HL-60/S4 (cell line): ENCODE results near the gene RHOD.

Experiments
- in situ Hi-C: fragments of 300-500 bp; cut with MboI; formaldehyde crosslinking; loops from 2 replicates; pipeline ENCODE4 v1.14.3; 2022; ENCODE audit warnings: low sequenced_read_pairs

The RHOD gene

GRCh38 chr11:67058506-67058905 is 1.9 kb downstream of the RHOD start:
- in situ Hi-C loops: no loop called here

DNA sequence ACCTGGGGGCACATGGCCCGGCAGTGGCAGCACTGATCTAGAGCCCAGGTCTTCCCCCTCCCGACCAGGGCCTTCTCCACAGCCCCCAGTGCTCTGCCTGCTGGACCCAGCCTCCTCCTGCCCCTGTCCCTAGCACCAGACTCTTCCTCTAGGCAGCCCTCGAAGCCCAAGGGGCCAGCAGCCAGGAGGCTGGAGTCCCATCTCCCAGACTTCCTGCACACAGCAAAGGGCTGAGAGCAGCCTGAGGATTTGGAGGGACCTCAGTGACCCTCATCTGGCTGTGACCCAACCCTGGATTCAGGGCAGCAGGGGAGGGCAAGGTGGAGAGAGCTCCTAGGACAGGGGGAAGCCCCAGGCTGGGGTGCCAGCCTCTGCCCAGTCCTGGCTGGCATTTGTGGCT is 3.0 kb downstream of the RHOD start:
- in situ Hi-C loops: no loop called here

- in situ Hi-C loops: no loop called here
Measured at GRCh38 chr11:67060111-67060522, 3.5 kb downstream of the RHOD start.

DNA sequence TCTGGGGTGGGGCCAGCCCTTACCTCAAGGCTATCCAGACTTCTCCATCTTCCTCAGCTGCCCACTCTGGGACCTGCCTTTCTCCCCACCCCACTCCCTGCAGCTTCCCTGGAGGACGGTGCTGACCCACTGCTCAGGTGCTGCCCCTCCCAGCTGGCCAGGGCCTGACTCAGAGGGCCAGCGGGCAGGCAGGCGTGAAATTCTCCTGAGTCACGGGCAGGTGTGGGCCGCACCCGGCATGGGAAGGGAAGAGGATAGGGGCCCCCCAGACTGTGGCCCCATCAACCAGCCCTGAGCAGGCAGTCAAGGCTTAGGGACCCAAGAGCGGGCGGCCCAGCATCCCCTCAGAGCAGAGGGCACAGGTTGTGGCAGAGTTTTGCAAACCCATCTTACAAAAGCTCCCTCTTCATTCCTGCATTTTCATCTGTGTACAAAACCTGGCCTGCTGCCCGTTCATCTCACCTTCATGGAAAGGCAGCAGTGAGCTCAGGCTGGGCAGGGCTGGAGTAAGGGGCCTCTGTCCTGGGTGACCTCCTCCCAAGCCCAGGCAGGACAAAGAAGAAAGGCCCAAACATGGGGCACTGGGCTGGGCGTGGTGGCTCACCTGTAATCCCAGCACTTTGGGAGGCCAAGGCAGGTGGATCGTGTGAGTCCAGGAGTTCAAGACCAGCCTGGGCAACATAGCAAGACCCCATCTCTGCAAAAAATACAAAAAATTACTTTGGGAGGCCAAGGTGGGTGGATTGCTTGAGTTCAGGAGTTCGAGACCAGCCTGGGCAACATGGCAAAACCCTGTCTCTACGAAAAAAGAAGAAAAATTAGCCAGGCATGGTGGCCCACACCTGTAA is 6.1 kb downstream of the RHOD start:
- in situ Hi-C loops: no loop called here

DNA sequence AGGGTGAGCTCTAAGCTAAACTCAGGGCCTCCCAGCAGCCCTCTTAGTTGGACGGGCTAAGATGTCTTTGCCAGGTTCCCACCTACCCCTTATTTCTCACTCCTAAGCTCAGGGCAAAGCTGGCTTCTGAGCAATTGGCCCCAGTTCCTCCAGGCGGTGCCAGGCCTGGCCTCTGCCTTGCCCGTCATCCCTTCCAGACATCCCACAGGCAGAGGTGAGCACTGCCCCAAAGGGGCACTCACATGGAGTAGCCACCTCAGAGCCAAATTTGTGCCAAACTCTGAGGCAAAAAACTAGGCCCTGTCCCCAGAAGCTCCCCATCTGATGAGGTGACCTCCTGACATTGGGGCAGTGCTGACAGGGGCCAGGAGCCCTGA is 9.7 kb downstream of the RHOD start:
- in situ Hi-C loops: no loop called here

DNA sequence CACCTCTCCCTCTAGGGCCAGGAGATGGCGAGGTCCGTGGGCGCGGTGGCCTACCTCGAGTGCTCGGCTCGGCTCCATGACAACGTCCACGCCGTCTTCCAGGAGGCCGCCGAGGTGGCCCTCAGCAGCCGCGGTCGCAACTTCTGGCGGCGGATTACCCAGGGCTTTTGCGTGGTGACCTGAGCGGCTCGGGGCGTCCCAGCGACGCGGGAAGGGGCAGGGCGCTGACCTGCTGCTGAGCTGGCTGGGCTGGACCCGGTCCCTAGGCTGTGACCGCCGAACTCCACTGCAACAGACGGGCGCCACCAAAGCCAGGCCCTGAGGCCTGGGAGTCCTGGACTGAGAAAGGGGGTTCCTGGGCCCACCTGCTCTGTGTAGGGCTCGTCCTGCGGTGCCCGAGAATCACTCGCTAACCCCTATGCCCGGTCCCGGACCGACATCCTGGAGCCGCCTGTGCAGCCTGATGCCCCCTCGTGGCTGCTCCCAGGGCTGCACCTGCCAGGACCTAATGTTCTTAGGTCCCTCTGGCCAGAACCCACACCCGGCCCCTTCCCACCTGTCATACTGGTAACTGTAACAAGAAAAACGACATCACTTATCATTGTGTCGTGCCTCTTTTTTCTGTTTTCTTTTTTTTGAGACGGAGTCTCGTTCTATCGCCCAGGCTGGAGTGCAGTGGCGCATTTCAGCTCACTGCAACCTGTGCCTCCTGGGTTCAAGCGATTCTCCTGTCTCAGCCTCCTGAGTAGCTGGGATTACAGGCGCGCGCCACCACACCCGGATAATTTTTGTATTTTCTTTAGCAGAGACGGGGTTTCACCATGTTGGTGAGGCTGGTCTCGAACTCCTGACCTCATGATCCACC is 15.0 kb downstream of the RHOD start:
- in situ Hi-C loops: no loop called here

GRCh38 chr11:67072295-67072694 is 15.6 kb downstream of the RHOD start:
- in situ Hi-C loops: no loop called here

GRCh38 chr11:67073908-67074307 is 17.3 kb downstream of the RHOD start:
- in situ Hi-C loops: no loop called here

DNA sequence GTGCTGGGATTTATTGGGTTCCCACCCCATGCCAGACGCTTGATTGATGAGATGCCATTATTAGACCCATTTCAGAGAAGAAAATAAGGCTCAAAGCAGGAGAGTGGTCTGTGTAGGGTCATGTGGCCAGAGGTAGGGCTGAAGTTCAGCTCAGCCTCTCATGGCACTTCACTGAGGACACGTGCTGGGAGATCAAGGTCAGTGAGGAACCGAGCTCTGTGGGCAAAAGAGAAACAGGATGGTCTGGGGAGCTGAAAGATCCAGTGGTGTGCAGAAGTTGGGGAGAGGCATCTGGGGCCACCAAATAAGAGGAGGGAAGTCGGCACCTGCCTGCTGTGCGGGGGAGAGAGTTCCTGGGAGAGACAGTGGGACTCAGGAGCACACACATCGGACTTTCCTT is 19.6 kb downstream of the RHOD start:
- in situ Hi-C loops: no loop called here

DNA sequence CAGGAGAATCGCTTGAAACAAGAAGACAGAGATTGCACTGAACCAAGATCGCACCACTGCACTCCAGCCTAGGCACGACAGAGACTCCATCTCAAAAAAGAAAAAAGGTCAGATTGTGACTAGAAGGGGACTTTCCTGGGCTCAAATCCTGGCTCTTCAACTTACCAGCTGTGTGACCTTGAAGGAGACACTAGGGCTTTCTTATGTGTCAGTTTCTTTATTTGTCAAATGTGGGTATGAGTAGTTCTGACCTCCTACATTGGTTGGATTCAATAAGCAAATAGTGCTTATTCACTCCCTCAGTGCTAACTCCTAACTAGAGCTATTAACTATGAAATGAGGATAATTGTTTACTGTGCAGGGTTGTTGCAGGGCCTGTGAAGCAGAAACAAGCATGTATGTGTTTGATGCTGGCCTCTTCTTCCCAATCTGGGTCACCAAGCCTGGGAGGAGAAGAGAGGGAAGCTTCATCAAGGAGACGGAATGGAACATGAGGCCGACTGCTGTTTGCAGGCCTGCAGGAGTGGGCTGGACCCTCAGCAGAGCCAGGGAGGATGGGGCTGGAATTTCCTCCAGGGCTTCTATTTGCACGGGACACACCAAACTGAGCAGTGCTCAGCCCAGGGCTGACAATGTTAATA is 22.5 kb downstream of the RHOD start:
- in situ Hi-C loops: no loop called here

GRCh38 chr11:67082071-67082791 is 25.6 kb downstream of the RHOD start:
- in situ Hi-C loops: loop anchor here (10.0 kb wide), 1 partner anchor 243 kb away; no protein-coding TSS in a partner anchor

DNA sequence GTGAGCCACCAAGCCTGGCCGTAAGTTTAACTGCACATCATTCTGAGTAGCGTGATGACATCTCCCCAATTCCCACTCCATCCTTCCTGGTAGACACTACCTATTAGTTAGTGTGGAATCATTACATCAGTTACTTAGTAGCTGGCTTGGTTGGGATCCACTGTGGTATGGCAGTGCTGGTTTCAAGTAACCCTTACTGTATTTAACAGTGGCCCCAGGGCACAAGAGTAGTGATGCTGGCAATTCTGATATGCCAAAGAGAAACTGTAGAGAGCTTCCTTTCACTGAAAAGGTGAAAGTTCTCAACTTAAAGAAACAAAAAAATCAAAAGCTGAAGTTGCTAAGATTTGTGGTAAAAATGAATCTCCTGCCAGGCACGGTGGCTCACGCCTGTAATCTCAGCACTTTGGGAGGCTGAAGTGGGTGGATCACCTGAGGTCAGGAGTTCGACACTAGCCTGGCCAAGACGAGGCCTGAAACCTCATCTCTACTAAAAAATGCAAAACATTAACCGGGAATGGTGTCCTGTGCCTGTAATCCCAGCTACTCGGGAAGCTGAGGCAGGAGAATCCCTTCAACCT is 27.2 kb downstream of the RHOD start:
- in situ Hi-C loops: loop anchor here (10.0 kb wide), 1 partner anchor 241 kb away; no protein-coding TSS in a partner anchor

GRCh38 chr11:67085617-67086016 is 29.0 kb downstream of the RHOD start:
- in situ Hi-C loops: loop anchor here (10.0 kb wide), 1 partner anchor 239 kb away; no protein-coding TSS in a partner anchor

GRCh38 chr11:67090717-67091116 is 34.1 kb downstream of the RHOD start:
- in situ Hi-C loops: no loop called here

- in situ Hi-C loops: no loop called here
Measured at GRCh38 chr11:67095214-67095507, 38.5 kb downstream of the RHOD start.

DNA sequence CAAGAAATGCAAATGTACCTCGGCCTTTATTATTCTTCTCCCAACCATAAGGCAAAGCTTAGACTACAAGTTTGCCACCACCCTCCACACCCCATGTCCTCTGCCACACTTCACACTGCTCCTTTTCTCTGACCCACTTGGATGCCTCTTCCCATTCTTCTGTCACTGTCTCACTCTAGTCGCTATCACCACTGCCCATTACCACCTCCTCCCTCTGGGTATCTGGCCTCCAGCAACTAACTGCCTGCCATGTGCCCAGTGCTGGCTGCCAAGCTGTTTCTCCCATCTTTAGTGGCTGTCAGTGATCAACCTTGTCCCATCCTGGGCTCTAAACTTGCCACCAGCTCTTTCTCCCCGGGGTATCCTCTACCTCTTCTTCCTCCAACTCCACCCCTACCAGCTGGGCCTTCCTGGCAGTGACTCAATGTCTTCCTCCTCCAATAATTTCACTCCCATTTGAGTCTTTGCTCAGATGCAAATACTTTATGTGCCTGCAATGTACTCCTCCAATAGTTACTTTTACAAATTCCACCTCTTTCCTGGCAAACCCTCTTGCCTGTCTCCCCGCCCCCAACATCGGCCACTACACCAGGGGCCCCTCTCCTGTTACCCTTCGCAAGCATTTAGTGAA is 42.3 kb downstream of the RHOD start:
- in situ Hi-C loops: no loop called here

GRCh38 chr11:67099831-67100324 is 43.2 kb downstream of the RHOD start:
- in situ Hi-C loops: no loop called here

DNA sequence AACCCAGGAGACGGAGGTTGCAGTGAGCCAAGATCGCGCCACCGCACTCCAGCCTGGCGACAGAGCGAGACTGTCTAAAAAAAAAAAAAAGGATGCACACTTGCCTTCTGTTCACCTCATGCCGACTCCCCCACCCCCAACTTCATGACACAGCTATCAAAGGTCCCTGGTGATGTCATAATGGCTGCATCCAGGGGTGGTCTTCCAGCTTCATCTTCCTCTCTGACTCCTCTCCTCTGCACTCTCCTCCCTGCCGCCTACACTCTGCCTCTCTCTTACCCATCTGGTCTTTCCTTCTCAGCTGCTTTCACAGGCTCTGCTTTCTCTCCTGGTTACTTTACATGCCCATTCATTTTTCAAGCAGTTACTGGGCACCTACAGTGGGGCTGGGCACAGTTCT is 46.0 kb downstream of the RHOD start:
- in situ Hi-C loops: no loop called here

GRCh38 chr11:67105964-67106363 is 49.3 kb downstream of the RHOD start:
- in situ Hi-C loops: no loop called here

DNA sequence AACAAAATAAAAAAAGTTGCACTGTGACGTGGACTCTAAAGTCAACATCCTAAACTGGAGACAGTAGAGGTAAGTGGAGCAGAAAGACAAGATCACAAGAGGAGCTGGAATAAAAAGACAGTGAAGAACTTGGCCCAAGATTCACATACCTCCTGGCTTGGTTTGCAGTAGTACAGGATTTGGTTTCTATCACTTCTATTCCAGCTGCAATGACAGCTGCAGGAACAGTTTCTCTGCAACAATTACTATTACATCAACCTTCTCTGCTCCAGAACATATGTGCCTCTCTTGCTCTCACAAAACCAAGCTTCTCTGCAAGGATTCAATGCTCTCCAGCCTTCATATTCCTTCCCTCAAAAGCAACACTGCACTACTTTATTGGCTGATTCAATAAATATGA is 54.6 kb downstream of the RHOD start:
- in situ Hi-C loops: no loop called here
